ENCODE data around the gene SPAG17. TPM values are rescaled to one million over a fixed set of nuclear protein-coding genes. Genes with fewer than 3 reads are reported as not detected.

The SPAG17 gene
- total RNA-seq, 1 experiment from 2014 or later, result not detected

DNA sequence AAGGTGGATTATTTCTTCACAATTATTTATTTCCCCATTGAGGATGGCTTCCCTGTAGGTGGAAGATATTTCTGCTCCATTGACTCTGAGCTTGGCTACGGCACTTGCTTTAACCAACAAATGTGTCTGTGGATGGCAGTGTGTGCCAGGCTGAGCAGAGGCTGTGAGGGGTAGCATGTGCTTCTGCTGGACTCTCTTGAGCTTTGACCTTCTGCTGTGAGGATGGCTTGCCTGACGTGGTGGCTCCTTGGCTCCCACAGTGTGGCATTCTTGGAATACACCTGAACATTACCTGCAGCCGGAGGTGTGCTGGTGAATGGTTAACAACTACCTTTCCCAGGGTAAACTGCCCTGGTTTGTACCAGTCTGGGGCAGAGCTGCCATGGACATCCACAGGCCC lies 208.6 kb downstream of the SPAG17 start:
- Histone ChIP-seq H3K36me3 (ENCODE audit: low read depth, low read length) (no peaks in the 10 kb centered on the region), H3K9ac (ENCODE audit: low read length) (no peak overlapping the region), H3K27me3 (ENCODE audit: low read length) (peaks cover 37% of the 10 kb centered on the region), H4K20me1 (ENCODE audit: low read length) (no peaks in the 10 kb centered on the region), H3K4me2 (ENCODE audit: low read length) (no peak overlapping the region), H2AFZ (ENCODE audit: low read length) (no peak overlapping the region), H3K79me2 (ENCODE audit: low read length) (no peaks in the 10 kb centered on the region), H3K9me2 (replicated peaks; ENCODE audit: low read length) (no peaks in the 10 kb centered on the region), H3K4me3 (ENCODE audit: low read length) (no peak overlapping the region), H3K4me1 (ENCODE audit: insufficient read depth, low read length) (no peaks in the 10 kb centered on the region), H3F3A (ENCODE audit: low read length, unreplicated experiment) (no peaks in the 10 kb centered on the region), H3K9me3 (ENCODE audit: low read length) (no peaks in the 10 kb centered on the region), H3K27ac (ENCODE audit: low read length) (no peak overlapping the region)
- DNase-seq (no peak), ATAC-seq (no peak)
- POLR2A ChIA-PET (ENCODE audit: unreplicated experiment), result no interaction called here
- TF ChIP-seq, protein P1, sequence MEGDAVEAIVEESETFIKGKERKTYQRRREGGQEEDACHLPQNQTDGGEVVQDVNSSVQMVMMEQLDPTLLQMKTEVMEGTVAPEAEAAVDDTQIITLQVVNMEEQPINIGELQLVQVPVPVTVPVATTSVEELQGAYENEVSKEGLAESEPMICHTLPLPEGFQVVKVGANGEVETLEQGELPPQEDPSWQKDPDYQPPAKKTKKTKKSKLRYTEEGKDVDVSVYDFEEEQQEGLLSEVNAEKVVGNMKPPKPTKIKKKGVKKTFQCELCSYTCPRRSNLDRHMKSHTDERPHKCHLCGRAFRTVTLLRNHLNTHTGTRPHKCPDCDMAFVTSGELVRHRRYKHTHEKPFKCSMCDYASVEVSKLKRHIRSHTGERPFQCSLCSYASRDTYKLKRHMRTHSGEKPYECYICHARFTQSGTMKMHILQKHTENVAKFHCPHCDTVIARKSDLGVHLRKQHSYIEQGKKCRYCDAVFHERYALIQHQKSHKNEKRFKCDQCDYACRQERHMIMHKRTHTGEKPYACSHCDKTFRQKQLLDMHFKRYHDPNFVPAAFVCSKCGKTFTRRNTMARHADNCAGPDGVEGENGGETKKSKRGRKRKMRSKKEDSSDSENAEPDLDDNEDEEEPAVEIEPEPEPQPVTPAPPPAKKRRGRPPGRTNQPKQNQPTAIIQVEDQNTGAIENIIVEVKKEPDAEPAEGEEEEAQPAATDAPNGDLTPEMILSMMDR (conservative IDR thresholded peaks at IDR 0.05; ENCODE audit: low read depth, low read length), result no peak
- TF ChIP-seq EZH2 (IDR thresholded peaks at IDR 0.05; ENCODE audit: low read length, unreplicated experiment), result no peak
- no peak for TF ChIP-seq EZH2phosphoT487 (IDR thresholded peaks at IDR 0.05; ENCODE audit: borderline replicate concordance, low read length)
- CTCF ChIA-PET, result no interaction called here
- no TSS peak for BruUV-seq (replicated peaks)
- intact Hi-C loops (cut with micrococcal nuclease), result no loop called here

- ChIA-PET CTCF (no interaction called here), POLR2A (ENCODE audit: unreplicated experiment) (no interaction called here)
- Histone ChIP-seq H4K20me1 (ENCODE audit: low read length) (no peaks in the 10 kb centered on the region), H3K4me1 (ENCODE audit: insufficient read depth, low read length) (no peaks in the 10 kb centered on the region), H3K4me2 (ENCODE audit: low read length) (no peak overlapping the region), H3K27me3 (ENCODE audit: low read length) (no peaks in the 10 kb centered on the region), H3K4me3 (ENCODE audit: low read length) (no peak overlapping the region), H2AFZ (ENCODE audit: low read length) (no peak overlapping the region), H3K9me2 (replicated peaks; ENCODE audit: low read length) (no peaks in the 10 kb centered on the region), H3K9ac (ENCODE audit: low read length) (no peak overlapping the region), H3K79me2 (ENCODE audit: low read length) (no peaks in the 10 kb centered on the region), H3K9me3 (ENCODE audit: low read length) (no peaks in the 10 kb centered on the region), H3F3A (ENCODE audit: low read length, unreplicated experiment) (no peaks in the 10 kb centered on the region), H3K36me3 (ENCODE audit: low read depth, low read length) (no peaks in the 10 kb centered on the region), H3K27ac (ENCODE audit: low read length) (no peak overlapping the region)
- no peak for ATAC-seq
- no peak for DNase-seq
- BruUV-seq (replicated peaks), result no TSS peak
- intact Hi-C loops (cut with micrococcal nuclease), result no loop called here
- TF ChIP-seq EZH2 (IDR thresholded peaks at IDR 0.05; ENCODE audit: low read length, unreplicated experiment) (no peak), EZH2phosphoT487 (IDR thresholded peaks at IDR 0.05; ENCODE audit: borderline replicate concordance, low read length) (no peak)
- TF ChIP-seq, protein P1 (conservative IDR thresholded peaks at IDR 0.05; ENCODE audit: low read depth, low read length), result no peak
Measured at GRCh38 chr1:117971777-117972176, 213.3 kb downstream of the SPAG17 start.

- ChIA-PET CTCF (no interaction called here), POLR2A (ENCODE audit: unreplicated experiment) (no interaction called here)
- H3K4me3 ChIP-seq (ENCODE audit: low read length), result no peak overlapping the region
- H3K27me3 ChIP-seq (ENCODE audit: low read length), result no peaks in the 10 kb centered on the region
- no peak overlapping the region for H3K27ac ChIP-seq (ENCODE audit: low read length)
- no TSS peak for BruUV-seq (replicated peaks)
- H3F3A ChIP-seq (ENCODE audit: low read length, unreplicated experiment), result no peaks in the 10 kb centered on the region
- H3K9me2 ChIP-seq (replicated peaks; ENCODE audit: low read length), result no peaks in the 10 kb centered on the region
- H3K4me1 ChIP-seq (ENCODE audit: insufficient read depth, low read length), result no peaks in the 10 kb centered on the region
- DNase-seq (no peak), ATAC-seq (no peak)
- intact Hi-C loops (cut with micrococcal nuclease), result no loop called here
- H3K9me3 ChIP-seq (ENCODE audit: low read length), result no peaks in the 10 kb centered on the region
- H4K20me1 ChIP-seq (ENCODE audit: low read length), result no peaks in the 10 kb centered on the region
- TF ChIP-seq EZH2phosphoT487 (IDR thresholded peaks at IDR 0.05; ENCODE audit: borderline replicate concordance, low read length) (no peak), EZH2 (IDR thresholded peaks at IDR 0.05; ENCODE audit: low read length, unreplicated experiment) (no peak)
- TF ChIP-seq, protein P1 (conservative IDR thresholded peaks at IDR 0.05; ENCODE audit: low read depth, low read length), result no peak
- no peaks in the 10 kb centered on the region for H3K36me3 ChIP-seq (ENCODE audit: low read depth, low read length)
- no peak overlapping the region for H3K9ac ChIP-seq (ENCODE audit: low read length)
- no peaks in the 10 kb centered on the region for H3K79me2 ChIP-seq (ENCODE audit: low read length)
- no peak overlapping the region for H3K4me2 ChIP-seq (ENCODE audit: low read length)
- H2AFZ ChIP-seq (ENCODE audit: low read length), result no peak overlapping the region
Measured at GRCh38 chr1:117970252-117970651, 214.8 kb downstream of the SPAG17 start.
